Endothelial cell of umbilical vein (primary cell): ENCODE data around the gene TMEM54. TPM values are rescaled to one million over a fixed set of nuclear protein-coding genes. Genes with fewer than 3 reads are reported as not detected.

ENCODE experiments used
- BruUV-seq: library from RNA; stranded (reverse); fragments of 400-500 nt; replicated peaks from 2 replicates; lab custom pipeline; 2021; lab: Mats Ljungman, UMichigan
- CTCF ChIA-PET: fragments of 300-600, 350-600 bp; sonication (Branson Sonifier 250); formaldehyde crosslinking; loops from one replicate; lab custom pipeline; 2021; ENCODE audit warnings: antibody characterized with exemption, inconsistent platforms; lab: Charles Lee
- POLR2A ChIA-PET: fragments of 300-600, 350-600 bp; sonication (Branson Sonifier 250); formaldehyde crosslinking; loops from one replicate; lab custom pipeline; 2021; ENCODE audit warnings: antibody characterized with exemption, inconsistent platforms; lab: Charles Lee
- DNase-seq: peaks from one replicate; pipeline ENCODE4 v3.0.0-alpha.2; 2011; ENCODE audit warnings: low read depth, low spot score
- FAIRE-seq: peaks from 2 replicates; lab custom pipeline; 2011; peaks lifted over from hg19 to GRCh38; lab: Jason Lieb, UNC
- H2AFZ ChIP-seq: 2 replicates; pipeline ENCODE4 v1.6.0; 2012; ENCODE audit warnings: low read depth, low read length, control low read depth, inconsistent platforms
- H3K27ac ChIP-seq: 2 replicates; pipeline ENCODE4 v1.5.1; 2011; ENCODE audit warnings: low read depth, mild to moderate bottlenecking, control low read depth, low read length, moderate library complexity; ENCODE audit not compliant: insufficient read depth
- H3K27me3 ChIP-seq, 2 experiments: 2 replicates each; pipeline versions ENCODE4 v1.6.0 to v1.6.1; 2011; ENCODE audit warnings: low read length in 2 of 2, mixed read lengths in 1 of 2; ENCODE audit not compliant: control insufficient read depth in 2 of 2, insufficient read depth in 2 of 2
- H3K36me3 ChIP-seq, 2 experiments: 2 replicates in 1 of 2; 3 replicates in 1 of 2; pipeline ENCODE4 v1.5.1; 2011; ENCODE audit warnings: low read length in 2 of 2, mild to moderate bottlenecking in 1 of 2, moderate library complexity in 1 of 2; ENCODE audit not compliant: control insufficient read depth in 2 of 2, insufficient read depth in 2 of 2; ENCODE audit errors: extremely low read depth in 1 of 2
- H3K4me1 ChIP-seq: 3 replicates; pipeline ENCODE4 v1.5.1; 2011; ENCODE audit warnings: mild to moderate bottlenecking, low read length; ENCODE audit not compliant: control insufficient read depth, insufficient read depth; ENCODE audit errors: extremely low read depth
- H3K4me2 ChIP-seq: 2 replicates; pipeline ENCODE4 v1.6.1; 2011; ENCODE audit warnings: low read length, control low read depth, mixed read lengths; ENCODE audit not compliant: insufficient read depth
- H3K4me3 ChIP-seq, 3 experiments: fragments of 200-600 bp in 1 of 3; sonication (generic), shearing (Covaris generic) in 1 of 3; replicated peaks in 1 of 3; 2 replicates each; pipeline ENCODE4 v1.5.1; 2011 to 2016; ENCODE audit warnings: control low read depth in 3 of 3, low read length in 3 of 3, mild to moderate bottlenecking in 2 of 3, inconsistent platforms in 1 of 3, low read depth in 1 of 3, moderate library complexity in 1 of 3; ENCODE audit not compliant: insufficient read depth in 1 of 3
- H3K79me2 ChIP-seq: 2 replicates; pipeline ENCODE4 v1.6.0; 2012; ENCODE audit warnings: low read length, inconsistent platforms; ENCODE audit not compliant: control insufficient read depth, insufficient read depth
- H3K9ac ChIP-seq: replicated peaks from 2 replicates; pipeline ENCODE3; 2011; ENCODE audit warnings: low read length, control low read depth; ENCODE audit not compliant: insufficient read depth; ENCODE audit errors: extremely low read depth
- H3K9me1 ChIP-seq: replicated peaks from 3 replicates; pipeline ENCODE4 v1.6.0; 2011; ENCODE audit warnings: mild to moderate bottlenecking, low read length; ENCODE audit not compliant: control insufficient read depth, insufficient read depth; ENCODE audit errors: extremely low read depth
- H3K9me3 ChIP-seq: replicated peaks from 2 replicates; pipeline ENCODE4 v1.5.1; 2012; ENCODE audit warnings: low read length, inconsistent platforms; ENCODE audit not compliant: control insufficient read depth, insufficient read depth
- H4K20me1 ChIP-seq: replicated peaks from 2 replicates; pipeline ENCODE3; 2011; ENCODE audit warnings: mild to moderate bottlenecking, low read length; ENCODE audit not compliant: control insufficient read depth, insufficient read depth; ENCODE audit errors: extremely low read depth
- EZH2 ChIP-seq: IDR thresholded peaks from 2 replicates; pipeline ENCODE4 v1.6.1; 2012; ENCODE audit warnings: borderline replicate concordance, low read depth, mild to moderate bottlenecking, moderate library complexity, low read length, inconsistent platforms; ENCODE audit not compliant: severe bottlenecking
- FOS ChIP-seq: IDR thresholded peaks from 2 replicates; pipeline ENCODE4 v1.6.1; 2011; ENCODE audit warnings: mild to moderate bottlenecking, low read length, moderate library complexity, borderline replicate concordance; ENCODE audit not compliant: insufficient read depth
- GATA2 ChIP-seq: IDR thresholded peaks from 2 replicates; pipeline ENCODE4 v1.7.0; 2011; ENCODE audit warnings: low read depth, mild to moderate bottlenecking, moderate library complexity, mixed read lengths, low read length; ENCODE audit not compliant: insufficient read length, insufficient read depth
- JUN ChIP-seq: IDR thresholded peaks from 2 replicates; pipeline ENCODE4 v1.6.1; 2011; ENCODE audit warnings: borderline replicate concordance, low read depth; ENCODE audit not compliant: insufficient read length, insufficient read depth
- MYC ChIP-seq: IDR thresholded peaks from one replicate; pipeline ENCODE4 v1.6.1; 2011; ENCODE audit warnings: mild to moderate bottlenecking, low read depth, low read length
- POLR2A ChIP-seq: IDR thresholded peaks from 2 replicates; pipeline ENCODE4 v1.6.1; 2012; ENCODE audit warnings: low read depth, mild to moderate bottlenecking, control low read depth, low read length
- POLR2AphosphoS5 ChIP-seq: IDR thresholded peaks from 2 replicates; pipeline ENCODE4 v1.6.1; 2012; ENCODE audit warnings: low read depth, mild to moderate bottlenecking, control low read depth, low read length, moderate library complexity; ENCODE audit not compliant: insufficient read depth
- dilution Hi-C: fragments of 300-500 bp; cut with MboI; formaldehyde crosslinking; loops from one replicate; pipeline ENCODE4 v1.15.0; 2019; ENCODE audit warnings: low sequenced_read_pairs; ENCODE audit not compliant: extremely low pct_ligation_motif_present
- intact Hi-C: fragments of 100-400 bp; cut with micrococcal nuclease; formaldehyde crosslinking; loops from one replicate; pipeline ENCODE4 v1.10.0; 2022
- polyA plus RNA-seq, 4 experiments: library from polyadenylated mRNA; depleted of rRNA in 3 of 4; stranded (reverse) in 3 of 4; unstranded in 1 of 4; fragments of >200 nt; gene quantifications; 2 replicates each; pipeline versions ENCODE4 v1.2.1 to v1.2.3, GENCODE V29; 2011 to 2012; ENCODE audit warnings: missing spikeins in 1 of 4
- total RNA-seq: library from RNA; stranded (reverse); gene quantifications from 2 replicates; pipeline ENCODE4 v1.2.3, GENCODE V29; 2021
- TF ChIP-seq, protein P1 (sequence below): IDR thresholded peaks from 2 replicates; pipeline ENCODE4 v1.6.1; 2011; ENCODE audit not compliant: insufficient read depth, insufficient read length
- TF ChIP-seq, protein P2 (sequence below), 2 donors: IDR thresholded peaks; 1 replicate in 1 of 2; 2 replicates in 1 of 2; pipeline ENCODE4 v1.5.1; 2011; ENCODE audit warnings: low read length in 2 of 2, mild to moderate bottlenecking in 2 of 2, moderate library complexity in 2 of 2, control low read depth in 1 of 2, inconsistent platforms in 1 of 2, low read depth in 1 of 2; ENCODE audit not compliant: insufficient read depth in 1 of 2; ENCODE audit errors: extremely low read depth in 1 of 2

Gene TMEM54
- total and polyA plus RNA-seq, 2 donors (not counting 3 experiments of a cell fraction or from before 2014, with no cell fraction given), result 23.6 to 77.2 TPM

- CTCF ChIA-PET, result interaction anchor here (1.1 to 2.1 kb wide), 5 partner anchors 9 to 190 kb away, joined by 3 to 13 read pairs (median 4); partner anchors contain the start of gene HPCA
Observed at GRCh38 chr1:32896451-32896850, 4.7 kb downstream of the TMEM54 start.

More at GRCh38 chr1:32896451-32896850, 4.7 kb downstream of the TMEM54 start:
- no peaks in the 10 kb centered on the region for H3K9me3 ChIP-seq
- no peak overlapping the region for H3K4me2 ChIP-seq
- H3K79me2 ChIP-seq, result no peaks in the 10 kb centered on the region
- H3K36me3 ChIP-seq, result no peaks in the 10 kb centered on the region
- H2AFZ ChIP-seq, result no peak overlapping the region
- no TSS peak for BruUV-seq
- no peaks in the 10 kb centered on the region for H3K9me1 ChIP-seq
- intact Hi-C loops, result no loop called here
- FAIRE-seq, result no peak
- dilution Hi-C loops, result no loop called here
- H3K4me3 ChIP-seq, result no peak overlapping the region
- DNase-seq, result no peak
- H3K4me1 ChIP-seq, result peaks cover 13% of the 10 kb centered on the region
- H4K20me1 ChIP-seq, result no peaks in the 10 kb centered on the region
- POLR2A ChIA-PET, result no interaction called here
- H3K9ac ChIP-seq, result no peak overlapping the region
- H3K27ac ChIP-seq, result no peak overlapping the region
- peaks cover 10 to 14% of the 10 kb centered on the region in 2 experiments for H3K27me3 ChIP-seq
- TF ChIP-seq JUN (no peak), POLR2A (no peak), EZH2 (no peak), MYC (no peak), FOS (no peak), POLR2AphosphoS5 (no peak), GATA2 (no peak)
- TF ChIP-seq, protein P1, sequence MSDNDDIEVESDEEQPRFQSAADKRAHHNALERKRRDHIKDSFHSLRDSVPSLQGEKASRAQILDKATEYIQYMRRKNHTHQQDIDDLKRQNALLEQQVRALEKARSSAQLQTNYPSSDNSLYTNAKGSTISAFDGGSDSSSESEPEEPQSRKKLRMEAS, result no peak
- TF ChIP-seq, protein P2, sequence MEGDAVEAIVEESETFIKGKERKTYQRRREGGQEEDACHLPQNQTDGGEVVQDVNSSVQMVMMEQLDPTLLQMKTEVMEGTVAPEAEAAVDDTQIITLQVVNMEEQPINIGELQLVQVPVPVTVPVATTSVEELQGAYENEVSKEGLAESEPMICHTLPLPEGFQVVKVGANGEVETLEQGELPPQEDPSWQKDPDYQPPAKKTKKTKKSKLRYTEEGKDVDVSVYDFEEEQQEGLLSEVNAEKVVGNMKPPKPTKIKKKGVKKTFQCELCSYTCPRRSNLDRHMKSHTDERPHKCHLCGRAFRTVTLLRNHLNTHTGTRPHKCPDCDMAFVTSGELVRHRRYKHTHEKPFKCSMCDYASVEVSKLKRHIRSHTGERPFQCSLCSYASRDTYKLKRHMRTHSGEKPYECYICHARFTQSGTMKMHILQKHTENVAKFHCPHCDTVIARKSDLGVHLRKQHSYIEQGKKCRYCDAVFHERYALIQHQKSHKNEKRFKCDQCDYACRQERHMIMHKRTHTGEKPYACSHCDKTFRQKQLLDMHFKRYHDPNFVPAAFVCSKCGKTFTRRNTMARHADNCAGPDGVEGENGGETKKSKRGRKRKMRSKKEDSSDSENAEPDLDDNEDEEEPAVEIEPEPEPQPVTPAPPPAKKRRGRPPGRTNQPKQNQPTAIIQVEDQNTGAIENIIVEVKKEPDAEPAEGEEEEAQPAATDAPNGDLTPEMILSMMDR (IDR thresholded peaks at IDR 0.05; ENCODE audit: extremely low read depth in 1 of 2, insufficient read depth in 1 of 2, low read depth in 1 of 2, low read length in 2 of 2), result no peak
